GM20000 (cell line): ENCODE measurements around the gene GZF1.

Experiments
- DNase-seq: peaks from one replicate; pipeline ENCODE4 v3.0.0; 2012; ENCODE audit warnings: low spot score
- CTCF ChIP-seq: IDR thresholded peaks from 2 replicates; pipeline ENCODE4 v1.5.1; 2012; ENCODE audit warnings: mild to moderate bottlenecking, control low read depth; ENCODE audit errors: extremely low read depth, missing control alignments

Gene GZF1

GRCh38 chr20:23387118-23387443 is 25.1 kb downstream of the GZF1 start:
- no peak for DNase-seq
- no peak for TF ChIP-seq CTCF

- no peak for TF ChIP-seq CTCF
- no peak for DNase-seq
These were observed 28.3 kb downstream of the GZF1 start for GRCh38 chr20:23390091-23390774.

GRCh38 chr20:23391707-23392310 is 29.8 kb downstream of the GZF1 start:
- no peak for DNase-seq
- no peak for TF ChIP-seq CTCF

- DNase-seq: no peak
- TF ChIP-seq CTCF: no peak
These were observed 32.2 kb downstream of the GZF1 start for GRCh38 chr20:23393996-23394775.

- DNase-seq: no peak
- TF ChIP-seq CTCF: no peak
These were observed 35.1 kb downstream of the GZF1 start for GRCh38 chr20:23396950-23397627.

GRCh38 chr20:23397961-23398360 is 36.0 kb downstream of the GZF1 start:
- TF ChIP-seq CTCF: no peak
- DNase-seq: no peak
